Thymus (tissue), 11 donors: Measurements from ENCODE around the gene SLC6A18. TPM values are rescaled to one million over a fixed set of nuclear protein-coding genes. Genes with fewer than 3 reads are reported as not detected.
"Not testable (repeated sequence)": the region's sequence is repeated elsewhere in the genome, so short reads cannot be mapped to it uniquely, and the experiment has no call there.

ENCODE experiments used
- DNase-seq, 9 donors: peaks; one replicate each; pipeline ENCODE4 v3.0.0-alpha.2; 2013; ENCODE audit warnings: low spot score in 9 of 9, low read depth in 6 of 9, missing footprints in 1 of 9
- H3K27ac ChIP-seq, 2 donors: one replicate each; pipeline ENCODE4 v1.5.1; 2013; ENCODE audit warnings: control low read depth in 1 of 2, low read depth in 1 of 2, low read length in 1 of 2, mild to moderate bottlenecking in 1 of 2, moderate library complexity in 1 of 2
- H3K27me3 ChIP-seq, 2 donors: one replicate each; pipeline ENCODE4 v1.5.1; 2013; ENCODE audit warnings: low read length in 1 of 2; ENCODE audit not compliant: control insufficient read depth in 2 of 2, insufficient read depth in 1 of 2
- H3K36me3 ChIP-seq, 2 donors: one replicate each; pipeline ENCODE4 v1.5.1; 2013; ENCODE audit warnings: low read length in 1 of 2, mild to moderate bottlenecking in 1 of 2, moderate library complexity in 1 of 2; ENCODE audit not compliant: control insufficient read depth in 2 of 2, insufficient read depth in 2 of 2
- H3K4me1 ChIP-seq, 2 donors: one replicate each; pipeline ENCODE4 v1.5.1; 2013; ENCODE audit warnings: low read length in 2 of 2; ENCODE audit not compliant: control insufficient read depth in 2 of 2, insufficient read depth in 2 of 2
- H3K4me3 ChIP-seq, 2 donors: one replicate each; pipeline ENCODE4 v1.5.1; 2013; ENCODE audit warnings: low read length in 2 of 2, control low read depth in 1 of 2, mild to moderate bottlenecking in 1 of 2
- H3K9me3 ChIP-seq, 2 donors: one replicate each; pipeline ENCODE4 v1.5.1; 2013; ENCODE audit warnings: low read length in 1 of 2, mild to moderate bottlenecking in 1 of 2; ENCODE audit not compliant: control insufficient read depth in 2 of 2, insufficient read depth in 1 of 2
- WGBS: extraction: QIAGEN DNeasy Blood & Tissue Kit; methylation state at CpG from one replicate; pipeline ENCODE4 v1.1.7; 2013; 5-methylcytosine and 5-hydroxymethylcytosine counted together
- polyA plus RNA-seq: library from polyadenylated mRNA; stranded (reverse); fragments of 200-250 nt; gene quantifications from one replicate; pipeline ENCODE4 v1.2.3, GENCODE V29; 2013
- total RNA-seq: library from RNA; stranded (reverse); fragments of 120-200 nt; gene quantifications from one replicate; pipeline ENCODE4 v1.2.4, GENCODE V29; 2013
- donor health status: healthy.

The SLC6A18 gene
- total and polyA plus RNA-seq, 2 donors: 0.05 TPM; not detected in 1

- no peak overlapping the region for H3K4me3 ChIP-seq
- H3K9me3 ChIP-seq: peaks cover 2 to 19% of the 10 kb centered on the region in 2 donors
- H3K36me3 ChIP-seq: peaks cover 35 to 43% of the 10 kb centered on the region in 2 donors
- 85% methylated on average over 13 of the region's 13 CpGs for WGBS
- H3K4me1 ChIP-seq: peaks cover 0 to 4% of the 10 kb centered on the region in 2 donors
- H3K27me3 ChIP-seq: no peaks in the 10 kb centered on the region
- peak in 1 of 9 donors; percentile 31 for DNase-seq
- H3K27ac ChIP-seq: no peak overlapping the region
These were observed 43.5 kb downstream of the SLC6A18 start for GRCh38 chr5:1268666-1269065.

- Histone ChIP-seq H3K9me3 (peaks cover 0 to 8% of the 10 kb centered on the region in 2 donors), H3K27ac (no peak overlapping the region), H3K36me3 (peaks cover 33 to 37% of the 10 kb centered on the region in 2 donors), H3K27me3 (no peaks in the 10 kb centered on the region), H3K4me1 (peaks cover 12 to 17% of the 10 kb centered on the region in 2 donors), H3K4me3 (no peak overlapping the region)
- 98% methylated on average over 22 of the region's 22 CpGs for WGBS
- no peak for DNase-seq
These were observed 45.2 kb downstream of the SLC6A18 start for GRCh38 chr5:1270426-1270825.

GRCh38 chr5:1270933-1271914, 46.0 kb downstream of the SLC6A18 start:
- Histone ChIP-seq H3K36me3 (peaks cover 27 to 30% of the 10 kb centered on the region in 2 donors), H3K4me3 (no peak overlapping the region), H3K9me3 (peaks cover 0 to 8% of the 10 kb centered on the region in 2 donors), H3K27me3 (no peaks in the 10 kb centered on the region), H3K4me1 (peaks cover 13 to 19% of the 10 kb centered on the region in 2 donors), H3K27ac (no peak overlapping the region)
- no peak for DNase-seq
- 98% methylated on average over 39 of the region's 39 CpGs for WGBS

DNA sequence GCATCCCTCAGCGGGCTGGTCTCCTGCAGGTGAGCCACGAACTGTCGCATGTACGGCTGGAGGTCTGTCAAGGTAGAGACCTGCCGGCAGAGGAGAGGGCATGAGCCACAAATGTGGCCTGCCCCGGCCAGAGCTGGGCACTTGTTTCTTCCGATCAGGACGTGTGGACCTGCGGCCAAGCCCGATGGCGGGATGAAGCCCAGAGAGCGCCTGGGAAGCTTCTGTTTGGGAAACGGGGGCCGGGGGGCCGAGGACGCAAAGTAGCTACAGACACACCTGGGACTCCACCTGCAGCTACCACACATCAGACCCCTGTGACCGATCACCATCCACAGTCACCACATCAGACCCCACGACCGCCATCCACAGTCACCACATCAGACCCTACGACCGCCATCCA, 47.0 kb downstream of the SLC6A18 start:
- no peak overlapping the region for H3K27ac ChIP-seq
- no peak overlapping the region for H3K4me3 ChIP-seq
- peaks cover 13 to 19% of the 10 kb centered on the region in 2 donors for H3K4me1 ChIP-seq
- H3K27me3 ChIP-seq: no peaks in the 10 kb centered on the region
- H3K9me3 ChIP-seq: peaks cover 3 to 15% of the 10 kb centered on the region in 2 donors
- 98% methylated on average over 21 of the region's 21 CpGs for WGBS
- peaks cover 24 to 36% of the 10 kb centered on the region in 2 donors for H3K36me3 ChIP-seq
- no peak for DNase-seq

DNA sequence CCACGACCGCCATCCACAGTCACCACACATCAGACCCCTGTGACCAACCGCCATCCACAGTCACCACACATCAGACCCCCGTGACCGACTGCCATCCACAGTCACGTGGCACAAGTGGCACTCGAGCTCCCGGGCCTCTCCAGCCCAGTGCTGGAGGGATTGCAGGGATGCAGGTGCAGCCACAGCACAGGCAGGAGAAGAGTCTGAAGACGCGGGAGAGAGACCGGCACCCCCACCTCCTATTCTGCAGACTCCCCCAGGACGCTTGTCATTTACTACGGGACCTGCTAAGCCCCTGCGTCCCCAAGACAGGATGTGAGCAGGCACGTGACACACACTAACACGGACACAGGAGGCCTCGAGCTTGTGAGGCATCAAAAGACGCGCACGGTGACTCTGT, 48.6 kb downstream of the SLC6A18 start:
- no peak overlapping the region for H3K27ac ChIP-seq
- peaks cover 14 to 30% of the 10 kb centered on the region in 2 donors for H3K9me3 ChIP-seq
- H3K27me3 ChIP-seq: no peaks in the 10 kb centered on the region
- H3K36me3 ChIP-seq: peaks cover 31 to 45% of the 10 kb centered on the region in 2 donors
- no peak overlapping the region for H3K4me3 ChIP-seq
- no peak for DNase-seq
- H3K4me1 ChIP-seq: peaks cover 10 to 19% of the 10 kb centered on the region in 2 donors
- WGBS: 96% methylated on average over 20 of the region's 20 CpGs

GRCh38 chr5:1274471-1274870, 49.3 kb downstream of the SLC6A18 start:
- H3K4me3 ChIP-seq: no peak overlapping the region
- WGBS: 96% methylated on average over 16 of the region's 16 CpGs
- DNase-seq: no peak

GRCh38 chr5:1275397-1276391, 50.5 kb downstream of the SLC6A18 start:
- Histone ChIP-seq H3K36me3 (peaks cover 50 to 62% of the 10 kb centered on the region in 2 donors), H3K27ac (peak overlapping the region in 1 of 2 donors; percentile 46), H3K9me3 (peaks cover 23 to 44% of the 10 kb centered on the region in 2 donors), H3K4me1 (peaks cover 8 to 19% of the 10 kb centered on the region in 2 donors)
- not testable (repeated sequence) for H3K4me3 ChIP-seq, H3K27me3 ChIP-seq
- 68% methylated on average over 10 of the region's 10 CpGs for WGBS
- DNase-seq: peak in 1 of 9 donors; percentile 34

More at GRCh38 chr5:1274471-1274870, 49.3 kb downstream of the SLC6A18 start:
- Histone ChIP-seq H3K27me3 (no peaks in the 10 kb centered on the region), H3K36me3 (peaks cover 38 to 51% of the 10 kb centered on the region in 2 donors), H3K4me1 (peaks cover 8 to 19% of the 10 kb centered on the region in 2 donors), H3K27ac (no peak overlapping the region), H3K9me3 (peaks cover 19 to 37% of the 10 kb centered on the region in 2 donors)

GRCh38 chr5:1276930-1277329, 51.7 kb downstream of the SLC6A18 start:
- no peak for DNase-seq
- Histone ChIP-seq H3K27me3 (no peaks in the 10 kb centered on the region), H3K36me3 (peaks cover 53 to 57% of the 10 kb centered on the region in 2 donors), H3K9me3 (peaks cover 23 to 44% of the 10 kb centered on the region in 2 donors), H3K4me1 (peaks cover 11 to 24% of the 10 kb centered on the region in 2 donors), H3K4me3 (no peak overlapping the region), H3K27ac (no peak overlapping the region)
- WGBS: 98% methylated on average over 20 of the region's 20 CpGs
